Measurements from ENCODE around the gene PRAMEF5.
"Not testable (repeated sequence)": the region's sequence is repeated elsewhere in the genome, so short reads cannot be mapped to it uniquely, and the experiment has no call there.

- TF ChIP-seq, protein P1, sequence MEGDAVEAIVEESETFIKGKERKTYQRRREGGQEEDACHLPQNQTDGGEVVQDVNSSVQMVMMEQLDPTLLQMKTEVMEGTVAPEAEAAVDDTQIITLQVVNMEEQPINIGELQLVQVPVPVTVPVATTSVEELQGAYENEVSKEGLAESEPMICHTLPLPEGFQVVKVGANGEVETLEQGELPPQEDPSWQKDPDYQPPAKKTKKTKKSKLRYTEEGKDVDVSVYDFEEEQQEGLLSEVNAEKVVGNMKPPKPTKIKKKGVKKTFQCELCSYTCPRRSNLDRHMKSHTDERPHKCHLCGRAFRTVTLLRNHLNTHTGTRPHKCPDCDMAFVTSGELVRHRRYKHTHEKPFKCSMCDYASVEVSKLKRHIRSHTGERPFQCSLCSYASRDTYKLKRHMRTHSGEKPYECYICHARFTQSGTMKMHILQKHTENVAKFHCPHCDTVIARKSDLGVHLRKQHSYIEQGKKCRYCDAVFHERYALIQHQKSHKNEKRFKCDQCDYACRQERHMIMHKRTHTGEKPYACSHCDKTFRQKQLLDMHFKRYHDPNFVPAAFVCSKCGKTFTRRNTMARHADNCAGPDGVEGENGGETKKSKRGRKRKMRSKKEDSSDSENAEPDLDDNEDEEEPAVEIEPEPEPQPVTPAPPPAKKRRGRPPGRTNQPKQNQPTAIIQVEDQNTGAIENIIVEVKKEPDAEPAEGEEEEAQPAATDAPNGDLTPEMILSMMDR (IDR thresholded peaks at IDR 0.05), result not testable (repeated sequence)
- not testable (repeated sequence) for TF ChIP-seq POLR2A (IDR thresholded peaks at IDR 0.05)
Measured at GRCh38 chr1:13208712-13209111, 45.3 kb upstream of the PRAMEF5 start.

Data from testis (tissue), 2 donors.